ENCODE results near the gene C15orf39. TPM values are rescaled to one million over a fixed set of nuclear protein-coding genes. Genes with fewer than 3 reads are reported as not detected.
"Not testable (repeated sequence)": the region's sequence is repeated elsewhere in the genome, so short reads cannot be mapped to it uniquely, and the experiment has no call there.

The C15orf39 gene
- total RNA-seq, 1 donor from 2014 or later: 44.5 TPM

GRCh38 chr15:75258620-75259343, 57.1 kb downstream of the C15orf39 start:
- not testable (repeated sequence) for H3K36me3 Mint-ChIP-seq; H3K27ac Mint-ChIP-seq; DNase-seq (ENCODE audit: extremely low spot score, unreplicated experiment); H3K4me3 Mint-ChIP-seq; H3K9me3 Mint-ChIP-seq; H3K4me1 Mint-ChIP-seq (ENCODE audit: unreplicated experiment); H3K27me3 Mint-ChIP-seq

- H3K9me3 Mint-ChIP-seq; H3K27me3 Mint-ChIP-seq; DNase-seq (ENCODE audit: extremely low spot score, unreplicated experiment); H3K4me3 Mint-ChIP-seq; H3K36me3 Mint-ChIP-seq; H3K4me1 Mint-ChIP-seq (ENCODE audit: unreplicated experiment); H3K27ac Mint-ChIP-seq: not testable (repeated sequence)
These were observed 58.2 kb downstream of the C15orf39 start for GRCh38 chr15:75259873-75260272.

Other genes starting within 250 kb of the C15orf39 start
- 9.9 and 11.3 TPM in 2 replicates for gene RPP25, start 245.1 kb upstream of the C15orf39 start, total RNA-seq (ENCODE audit: low replicate concordance)
- gene SCAMP5, start 206.3 kb upstream of the C15orf39 start, total RNA-seq (ENCODE audit: low replicate concordance): 38.1 and 41.8 TPM in 2 replicates
- gene PPCDC, start 178.3 kb upstream of the C15orf39 start, total RNA-seq (ENCODE audit: low replicate concordance): 19.1 and 23.6 TPM in 2 replicates
- not detected in 2 replicates for gene GOLGA6C, start 56.5 kb downstream of the C15orf39 start, total RNA-seq (ENCODE audit: low replicate concordance)
- gene GOLGA6D, start 81.0 kb downstream of the C15orf39 start, total RNA-seq (ENCODE audit: low replicate concordance): 0.19 TPM in 1 of 2 replicates, not detected in the other
- 73.8 and 97.7 TPM in 2 replicates for gene COMMD4, start 134.2 kb downstream of the C15orf39 start, total RNA-seq (ENCODE audit: low replicate concordance)
- gene NEIL1, start 145.2 kb downstream of the C15orf39 start, total RNA-seq (ENCODE audit: low replicate concordance): 30.7 and 40.4 TPM in 2 replicates
- 143 and 220 TPM in 2 replicates for gene MAN2C1, start 166.7 kb downstream of the C15orf39 start, total RNA-seq (ENCODE audit: low replicate concordance)
- 47.1 and 75.4 TPM in 2 replicates for gene SIN3A, start 249.8 kb downstream of the C15orf39 start, total RNA-seq (ENCODE audit: low replicate concordance)

Measured in type B pancreatic cell (in vitro differentiated cells).